Nephron progenitor cell (in vitro differentiated cells): Measurements from ENCODE around the gene ANKS1B.

Experiments
- DNase-seq: peaks from one replicate; pipeline ENCODE4 v3.0.0; 2021
- H3K27ac Mint-ChIP-seq: 2 replicates; pipeline ENCODE4 v1.8.0; 2021; ENCODE audit warnings: mild to moderate bottlenecking, moderate library complexity, mixed read lengths
- H3K27me3 Mint-ChIP-seq: 2 replicates; pipeline ENCODE4 v1.8.0; 2021; ENCODE audit warnings: mild to moderate bottlenecking, low read depth, mixed read lengths; ENCODE audit not compliant: poor library complexity
- H3K36me3 Mint-ChIP-seq: 2 replicates; pipeline ENCODE4 v1.8.0; 2021; ENCODE audit warnings: low read depth, mixed read lengths
- H3K4me1 Mint-ChIP-seq: 2 replicates; pipeline ENCODE4 v1.8.0; 2021; ENCODE audit warnings: mixed read lengths
- H3K4me3 Mint-ChIP-seq: 2 replicates; pipeline ENCODE4 v1.8.0; 2021; ENCODE audit warnings: mild to moderate bottlenecking, moderate library complexity, mixed read lengths
- H3K9me3 Mint-ChIP-seq: 2 replicates; pipeline ENCODE4 v1.8.0; 2021; ENCODE audit warnings: mild to moderate bottlenecking, moderate library complexity, mixed read lengths
- CTCF ChIP-seq: fragments of 200-600 bp; sonication (generic); IDR thresholded peaks from 2 replicates; pipeline ENCODE4 v1.5.0; 2021; ENCODE audit warnings: antibody characterized with exemption

The ANKS1B gene

GRCh38 chr12:98894412-98895085 is 1090.2 kb downstream of the ANKS1B start:
- Mint-ChIP-seq H3K9me3 (no peaks in the 10 kb centered on the region), H3K4me3 (peak overlapping the region; percentile 79)

GRCh38 chr12:98893675-98894411 is 1090.9 kb downstream of the ANKS1B start:
- peak overlapping the region; percentile 79 for H3K4me3 Mint-ChIP-seq

More at GRCh38 chr12:98894412-98895085, 1090.2 kb downstream of the ANKS1B start:
- Mint-ChIP-seq H3K36me3 (no peaks in the 10 kb centered on the region), H3K27ac (no peak overlapping the region), H3K27me3 (peaks cover 94% of the 10 kb centered on the region), H3K4me1 (peaks cover 22% of the 10 kb centered on the region)
- TF ChIP-seq CTCF, result no peak
- DNase-seq, result no peak

DNA sequence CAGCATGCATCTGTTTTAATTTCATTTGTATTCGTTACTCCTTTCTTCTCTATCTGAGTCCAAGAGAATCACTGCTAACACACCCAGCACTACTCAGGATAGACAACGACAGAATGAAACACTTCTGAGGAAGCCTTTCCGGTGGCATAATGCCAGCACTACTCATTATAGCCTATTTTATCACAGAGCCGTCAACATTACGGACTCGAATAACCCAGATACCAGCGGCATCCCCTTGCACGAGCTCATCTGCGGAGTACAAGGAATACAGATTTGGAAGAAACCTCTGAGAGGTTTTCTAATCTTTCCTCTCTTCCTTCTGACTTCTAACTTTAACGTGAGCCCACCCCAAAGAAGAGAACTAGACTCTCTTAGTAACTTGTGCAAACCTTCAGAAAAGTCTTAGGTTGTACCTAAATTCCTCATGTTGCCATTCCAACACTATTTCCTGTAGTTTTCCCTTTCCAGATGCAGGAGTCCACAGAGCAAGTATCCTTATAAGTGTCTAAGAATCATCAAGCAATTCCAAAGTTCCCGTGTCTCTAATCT is 1091.5 kb downstream of the ANKS1B start:
- TF ChIP-seq CTCF, result no peak
- DNase-seq, result no peak
- Mint-ChIP-seq H3K4me1 (peaks cover 22% of the 10 kb centered on the region), H3K27ac (no peak overlapping the region), H3K4me3 (peak overlapping the region; percentile 79), H3K9me3 (no peaks in the 10 kb centered on the region), H3K27me3 (peaks cover 94% of the 10 kb centered on the region), H3K36me3 (no peaks in the 10 kb centered on the region)

More at GRCh38 chr12:98893675-98894411, 1090.9 kb downstream of the ANKS1B start:
- Mint-ChIP-seq H3K27ac (no peak overlapping the region), H3K36me3 (no peaks in the 10 kb centered on the region), H3K27me3 (peaks cover 94% of the 10 kb centered on the region), H3K9me3 (no peaks in the 10 kb centered on the region), H3K4me1 (peaks cover 22% of the 10 kb centered on the region)
- TF ChIP-seq CTCF, result no peak
- DNase-seq, result peak; percentile 12

DNA sequence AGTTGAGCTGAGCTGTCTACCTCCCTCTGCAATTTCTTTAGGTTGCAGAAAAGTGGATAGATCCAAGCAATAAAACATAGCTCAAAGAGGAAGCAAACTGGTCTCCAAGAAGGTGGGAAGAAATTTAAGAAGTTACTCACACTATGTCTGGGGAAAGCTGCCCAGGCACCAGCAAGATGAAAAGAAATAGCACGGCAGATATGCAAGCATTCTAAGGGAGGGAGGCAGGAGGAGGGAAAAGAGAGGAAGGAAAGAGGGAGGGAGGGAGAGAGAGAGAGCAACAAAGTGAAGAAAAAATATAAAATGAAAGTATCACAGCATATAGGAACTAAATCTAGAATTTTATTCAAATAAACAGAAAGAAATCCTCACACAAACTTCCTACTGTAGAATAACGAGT is 1099.0 kb downstream of the ANKS1B start:
- no peak for TF ChIP-seq CTCF
- H3K36me3 Mint-ChIP-seq, result no peaks in the 10 kb centered on the region
- H3K9me3 Mint-ChIP-seq, result no peaks in the 10 kb centered on the region
- DNase-seq, result no peak
- H3K4me1 Mint-ChIP-seq, result no peaks in the 10 kb centered on the region
- H3K27ac Mint-ChIP-seq, result no peak overlapping the region
- no peak overlapping the region for H3K4me3 Mint-ChIP-seq
- H3K27me3 Mint-ChIP-seq, result peaks cover 78% of the 10 kb centered on the region

DNA sequence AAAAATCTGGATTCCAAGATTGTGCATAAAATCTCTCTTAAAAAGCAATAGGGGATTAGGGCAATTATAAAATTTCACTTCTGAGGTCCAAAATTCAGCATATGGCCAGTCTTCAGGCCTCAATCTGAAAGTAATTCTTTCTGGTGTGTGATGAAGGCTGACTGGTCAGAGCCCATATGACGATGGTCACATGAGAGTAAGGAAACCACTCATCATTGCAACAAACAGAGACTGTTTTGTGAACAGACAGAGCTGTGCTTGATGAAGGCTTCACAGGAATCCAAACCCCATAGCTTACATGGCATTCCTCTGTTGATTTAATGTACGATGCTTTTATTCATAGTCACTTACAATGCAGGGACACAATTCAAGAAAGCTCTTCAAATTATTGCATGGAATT is 1101.5 kb downstream of the ANKS1B start:
- Mint-ChIP-seq H3K27me3 (peaks cover 72% of the 10 kb centered on the region), H3K4me3 (no peak overlapping the region), H3K9me3 (no peaks in the 10 kb centered on the region), H3K36me3 (no peaks in the 10 kb centered on the region), H3K4me1 (no peaks in the 10 kb centered on the region), H3K27ac (no peak overlapping the region)
- no peak for DNase-seq
- TF ChIP-seq CTCF, result no peak
